NCI-H187 (cell line): ENCODE results near the gene PARM1.

Experiments used
- DNase-seq, 2 experiments: peaks; one replicate each; lab custom pipeline; 2025; lab: John Stamatoyannopoulos, UW

Gene PARM1, protein sequence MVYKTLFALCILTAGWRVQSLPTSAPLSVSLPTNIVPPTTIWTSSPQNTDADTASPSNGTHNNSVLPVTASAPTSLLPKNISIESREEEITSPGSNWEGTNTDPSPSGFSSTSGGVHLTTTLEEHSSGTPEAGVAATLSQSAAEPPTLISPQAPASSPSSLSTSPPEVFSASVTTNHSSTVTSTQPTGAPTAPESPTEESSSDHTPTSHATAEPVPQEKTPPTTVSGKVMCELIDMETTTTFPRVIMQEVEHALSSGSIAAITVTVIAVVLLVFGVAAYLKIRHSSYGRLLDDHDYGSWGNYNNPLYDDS

DNA sequence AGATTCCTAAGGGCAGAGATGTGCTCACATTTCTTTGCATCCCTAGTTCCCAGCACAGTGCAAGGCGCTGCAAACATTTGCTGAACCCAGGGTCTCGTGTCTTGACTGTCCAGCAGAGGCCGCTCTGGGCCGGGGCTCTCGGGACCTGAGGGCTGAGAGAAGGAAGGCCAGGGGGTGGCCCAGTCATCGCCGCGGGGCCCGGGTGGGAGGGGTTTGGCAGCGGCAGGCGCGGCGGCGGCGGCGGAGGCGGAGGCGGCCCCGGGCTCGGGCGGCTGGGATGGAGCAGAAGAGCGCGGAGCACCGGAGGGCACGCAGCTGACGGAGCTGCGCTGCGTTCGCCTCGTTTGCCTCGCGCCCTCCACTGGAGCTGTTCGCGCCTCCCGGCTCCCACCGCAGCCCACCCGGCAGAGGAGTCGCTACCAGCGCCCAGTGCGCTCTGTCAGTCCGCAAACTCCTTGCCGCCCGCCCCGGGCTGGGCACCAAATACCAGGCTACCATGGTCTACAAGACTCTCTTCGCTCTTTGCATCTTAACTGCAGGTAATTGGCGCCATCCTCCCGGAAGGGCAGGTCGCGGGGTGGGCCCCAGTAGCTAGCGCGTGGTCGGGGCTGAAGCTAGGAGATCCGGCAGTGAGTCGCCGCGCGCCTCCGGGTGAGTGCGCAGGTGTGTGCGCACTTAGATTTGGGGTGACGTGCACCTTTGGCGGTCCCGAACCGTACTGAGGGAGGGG is at the start of gene PARM1:
TSS of gene PARM1 (plus strand) at position 285 of the 730 bp plus-strand sequence. CDS start at position 497, 212 bp downstream.
- DNase-seq: peak; percentile 51 to 89

DNA sequence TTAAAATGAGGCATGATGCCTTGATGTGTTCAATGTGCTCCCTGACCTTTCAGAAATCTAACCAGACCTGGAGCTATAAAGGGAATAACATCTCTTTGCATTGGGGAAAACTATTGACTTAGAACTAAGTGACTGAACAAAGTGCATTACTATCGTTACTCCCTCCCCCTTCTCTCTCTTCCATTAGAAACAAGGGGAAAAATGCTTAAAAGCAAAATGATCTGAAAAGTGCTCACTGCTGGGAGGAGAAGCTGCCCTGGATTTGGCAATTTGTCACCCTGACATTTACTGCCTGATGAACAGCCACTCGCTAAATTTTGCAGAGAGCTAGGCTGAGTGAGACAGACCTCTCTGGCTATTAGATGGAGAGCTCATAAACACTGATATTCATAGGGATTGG is 48.6 kb upstream of the PARM1 start:
- peak; percentile 18 to 48 for DNase-seq

- no peak for DNase-seq
Measured at GRCh38 chr4:74886484-74886883, 46.4 kb upstream of the PARM1 start.

GRCh38 chr4:74890341-74890740 is 42.6 kb upstream of the PARM1 start:
- no peak for DNase-seq

DNA sequence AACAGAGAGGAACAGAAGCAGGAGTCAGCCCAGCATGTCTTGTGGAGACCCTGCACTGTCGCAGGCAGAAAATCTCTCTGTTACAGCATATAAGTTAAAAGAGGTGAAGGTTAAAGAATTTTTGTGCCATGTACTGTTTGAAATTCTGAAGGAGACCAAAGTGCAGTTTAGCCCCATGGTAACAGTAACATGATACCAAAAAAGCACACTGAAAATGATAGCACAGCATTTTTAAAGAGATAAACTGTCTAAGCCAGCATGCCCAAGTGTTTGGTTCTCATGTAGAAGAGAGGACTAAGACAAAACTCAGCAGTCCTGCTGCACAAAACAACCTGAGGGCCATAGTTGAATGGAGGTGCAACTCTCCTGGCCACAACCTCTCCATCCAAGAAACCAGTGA is 41.9 kb upstream of the PARM1 start:
- DNase-seq: no peak

DNA sequence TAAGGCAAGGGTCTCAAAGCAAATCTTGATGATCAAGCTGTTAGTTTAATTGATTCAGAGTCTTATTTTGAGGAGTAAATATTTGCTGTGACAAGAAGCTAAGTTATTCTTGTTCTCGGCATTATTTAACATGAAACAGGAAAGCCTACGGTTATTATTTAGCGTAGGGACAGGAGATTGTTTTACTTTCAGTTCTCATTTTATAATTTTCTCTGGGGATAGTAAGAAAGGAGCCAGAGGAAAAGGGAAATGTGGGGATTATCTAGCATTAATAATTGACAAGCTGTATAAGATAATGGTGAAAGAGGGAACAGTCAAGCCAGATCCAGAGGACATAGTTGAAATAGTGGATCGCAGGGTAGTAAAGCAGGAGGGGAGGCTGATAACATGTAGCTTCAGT is 39.7 kb upstream of the PARM1 start:
- no peak for DNase-seq

GRCh38 chr4:74896595-74896994 is 36.3 kb upstream of the PARM1 start:
- DNase-seq: no peak

- DNase-seq: no peak
Measured at GRCh38 chr4:74897386-74897785, 35.5 kb upstream of the PARM1 start.

DNA sequence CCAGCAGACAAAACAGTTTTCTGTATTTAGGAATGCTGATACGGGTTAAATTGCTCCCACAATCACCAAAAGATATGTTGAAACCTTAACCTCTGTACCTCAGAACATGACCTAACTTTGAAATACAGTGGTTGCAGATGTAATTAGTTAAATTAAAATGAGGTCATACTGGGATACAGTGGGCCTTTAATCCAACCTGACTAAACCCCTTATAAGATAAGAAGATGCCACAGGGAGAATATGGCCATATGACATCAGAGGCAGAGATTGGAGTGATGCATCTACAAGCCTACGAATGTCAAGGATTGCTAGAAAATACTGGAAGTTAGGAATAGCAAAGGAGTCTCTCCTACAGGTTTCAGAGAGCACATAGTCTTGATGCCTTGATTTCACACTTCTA is 32.1 kb upstream of the PARM1 start:
- DNase-seq: no peak

DNA sequence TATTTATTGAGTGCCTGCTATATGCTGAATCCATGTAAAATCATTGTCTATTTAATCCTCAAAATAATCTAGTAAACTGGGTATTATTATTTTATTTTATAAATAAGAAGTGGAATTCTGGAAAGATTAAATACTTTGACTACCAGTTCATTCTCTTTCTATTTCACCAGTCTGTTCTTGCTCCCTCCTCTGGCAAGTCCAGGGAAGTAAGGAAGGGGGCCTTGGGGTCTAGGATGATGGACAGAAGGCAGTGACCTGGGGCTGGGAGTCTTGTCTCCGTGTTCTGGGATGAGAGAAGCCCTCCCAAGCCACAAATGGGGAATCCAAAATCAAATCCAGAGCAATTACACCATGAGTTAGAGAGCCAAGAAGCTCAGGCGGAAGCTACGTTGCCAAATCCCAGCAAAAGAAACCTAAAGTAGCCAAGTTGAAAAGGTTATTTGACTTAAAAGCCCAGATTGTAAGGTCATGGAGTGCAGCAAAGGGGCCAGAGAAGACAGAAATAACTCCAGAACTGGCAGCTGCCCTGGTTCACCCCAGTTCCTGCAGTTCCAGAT is 28.3 kb upstream of the PARM1 start:
- DNase-seq: no peak

DNA sequence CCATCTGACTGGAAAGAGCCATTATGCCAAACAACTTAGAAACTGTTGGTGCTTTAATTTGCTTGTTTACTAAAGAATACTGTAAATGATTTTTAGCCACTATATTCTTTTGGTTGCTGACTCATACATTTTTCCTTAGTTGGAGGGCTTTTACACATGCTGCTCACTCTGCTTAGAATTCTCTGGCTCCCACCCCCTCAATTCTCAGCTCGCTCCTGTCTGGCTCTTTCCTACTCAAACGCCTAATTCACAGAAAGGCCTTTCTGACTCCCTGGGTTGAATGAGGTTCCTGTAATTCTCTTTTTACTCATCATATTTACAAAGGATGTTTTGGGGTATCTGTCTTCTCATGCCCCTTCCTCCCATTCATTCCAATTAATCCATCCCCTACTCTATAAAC is 26.1 kb upstream of the PARM1 start:
- DNase-seq: no peak

GRCh38 chr4:74919783-74920182 is 13.1 kb upstream of the PARM1 start:
- no peak for DNase-seq

DNA sequence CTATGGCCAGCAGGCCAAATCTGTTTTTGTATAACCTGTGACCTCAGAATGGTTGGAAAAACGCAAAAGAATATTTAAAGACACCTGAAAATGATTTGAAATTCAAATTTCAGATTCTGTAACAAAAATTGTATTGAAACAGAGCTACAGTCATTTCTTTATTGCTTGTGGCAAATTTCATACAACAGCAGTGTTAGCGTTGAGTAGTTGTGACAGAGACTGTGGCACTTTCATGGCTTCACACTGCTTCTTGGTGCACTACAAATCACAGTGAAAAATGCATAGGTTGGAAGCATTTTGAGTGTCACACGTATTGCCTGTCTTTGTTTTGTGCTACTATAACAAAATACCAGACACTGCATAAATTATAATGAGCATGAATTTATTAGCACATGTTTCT is 12.2 kb upstream of the PARM1 start:
- DNase-seq: no peak

GRCh38 chr4:74921490-74921889 is 11.4 kb upstream of the PARM1 start:
- DNase-seq: no peak

GRCh38 chr4:74926007-74926406 is 6.9 kb upstream of the PARM1 start:
- no peak for DNase-seq

DNA sequence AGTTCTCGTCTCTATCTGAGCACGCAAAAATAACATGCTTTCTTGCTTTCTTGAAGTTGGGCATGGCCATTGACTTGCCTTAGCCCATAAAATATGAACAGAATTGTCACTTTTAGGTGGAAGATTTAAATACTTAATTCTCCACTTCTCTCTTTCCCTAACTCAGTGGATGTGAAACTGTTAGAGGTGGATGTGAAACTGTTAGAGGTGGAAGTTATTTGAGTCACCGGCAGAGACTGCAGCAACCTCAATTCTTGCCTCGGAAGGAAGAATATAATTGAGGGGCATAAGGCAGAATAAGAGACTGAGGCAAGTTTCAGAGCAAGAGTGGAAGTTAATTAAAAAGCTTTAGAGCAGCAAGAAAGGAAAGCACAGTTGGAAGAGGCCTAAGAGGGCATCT is 2.8 kb upstream of the PARM1 start:
- no peak for DNase-seq

GRCh38 chr4:74931376-74931775 is 1.5 kb upstream of the PARM1 start:
- no peak for DNase-seq

DNA sequence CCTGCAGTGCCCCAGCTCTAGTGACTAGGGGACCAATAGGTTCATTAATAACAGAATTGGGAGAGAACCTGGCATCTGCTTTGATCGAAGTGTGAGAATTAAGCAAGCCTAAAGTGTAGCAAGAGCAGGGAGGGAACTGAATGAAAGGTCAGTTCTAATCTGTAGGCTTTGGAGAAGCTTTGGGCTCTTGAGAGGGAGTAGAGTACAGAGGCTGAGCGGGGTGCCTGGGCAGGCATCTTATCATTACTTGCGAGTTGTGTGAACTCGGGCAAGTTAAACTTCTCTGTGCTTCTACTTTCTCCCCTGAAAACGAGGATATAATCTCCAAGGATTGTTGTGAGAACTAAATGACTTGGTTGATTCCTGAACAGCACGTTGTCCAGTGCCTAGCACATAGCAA is 906 bp upstream of the PARM1 start:
- no peak for DNase-seq

GRCh38 chr4:74933562-74934015 is 673 bp downstream of the PARM1 start:
- DNase-seq: no peak

- no peak for DNase-seq
Measured at GRCh38 chr4:74934016-74934831, 1.3 kb downstream of the PARM1 start.

- DNase-seq: no peak
Measured at GRCh38 chr4:74934888-74935287, 2.0 kb downstream of the PARM1 start.

DNA sequence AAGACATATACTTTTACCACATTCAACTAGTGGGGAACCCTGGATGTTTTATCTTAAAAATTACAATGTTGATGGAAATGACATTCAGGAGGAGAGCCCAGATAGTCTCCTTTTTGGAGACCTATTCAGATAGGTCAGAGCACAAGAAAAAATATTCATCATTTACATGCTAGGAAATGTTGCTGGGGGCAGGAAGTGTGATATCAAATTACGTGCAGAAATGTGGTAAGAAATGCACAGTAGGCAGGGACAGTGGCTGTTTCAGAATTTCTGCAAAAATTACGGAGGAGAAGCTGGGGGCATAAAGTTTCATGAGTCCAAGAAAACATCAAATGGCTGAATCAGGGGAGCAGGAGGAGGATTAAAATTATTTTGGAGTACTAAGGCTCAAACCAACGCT is 8.2 kb downstream of the PARM1 start:
- DNase-seq: no peak
